HCT116 (cell line): ENCODE measurements around the gene PLEKHG5. TPM values are rescaled to one million over a fixed set of nuclear protein-coding genes. Genes with fewer than 3 reads are reported as not detected.
"Not testable (repeated sequence)": the region's sequence is repeated elsewhere in the genome, so short reads cannot be mapped to it uniquely, and the experiment has no call there.

ENCODE experiments used
- ATAC-seq: fragments of 200-7000 bp; cut with Tn5 transposase; 2 replicates; pipeline ENCODE4 v1.9.1; 2020; ENCODE audit warnings: mild to moderate bottlenecking, moderate library complexity
- BruUV-seq: library from RNA; stranded (reverse); fragments of 400-500 nt; replicated peaks from 2 replicates; lab custom pipeline; 2021; lab: Mats Ljungman, UMichigan
- CTCF ChIA-PET: fragments of 300-600 bp; sonication (Branson Sonifier 250); formaldehyde crosslinking; loops from one replicate; lab custom pipeline; 2021; ENCODE audit warnings: antibody characterized with exemption; lab: Charles Lee
- POLR2A ChIA-PET: fragments of 300-600, 350-600 bp; sonication (Branson Sonifier 250); formaldehyde crosslinking; loops from one replicate; lab custom pipeline; 2021; ENCODE audit warnings: antibody characterized with exemption; lab: Charles Lee
- RAD21 ChIA-PET, 2 experiments: fragments of 300-600 bp; sonication (Branson Sonifier 250); formaldehyde crosslinking; loops; one replicate each; lab custom pipeline; 2023; ENCODE audit warnings: low total read pairs in 2 of 2; ENCODE audit not compliant: uncharacterized antibody in 2 of 2, unreplicated experiment in 2 of 2, low non-redundant PET in 1 of 2; lab: Charles Lee
- DNase-seq: peaks from one replicate; pipeline ENCODE4 v3.0.0-alpha.2; 2010; ENCODE audit warnings: low read depth, low spot score
- H2AFZ ChIP-seq: fragments of 200-600 bp; shearing (Covaris generic), sonication (generic); 2 replicates; pipeline ENCODE4 v1.6.1; 2017; ENCODE audit warnings: low read depth, mixed run types, mixed read lengths, antibody characterized with exemption, low read length; ENCODE audit not compliant: poor library complexity, severe bottlenecking
- H3K27ac ChIP-seq: 2 replicates; pipeline ENCODE4 v1.5.1; 2012; ENCODE audit warnings: low read depth, low read length
- H3K27me3 ChIP-seq: fragments of 200-600 bp; sonication (generic); 2 replicates; pipeline ENCODE4 v1.6.1; 2016; ENCODE audit warnings: mixed run types, low read length, mixed read lengths; ENCODE audit not compliant: insufficient read depth
- H3K36me3 ChIP-seq, 2 experiments: fragments of 200-500 bp in 1 of 2; fragments of 200-600 bp in 1 of 2; sonication (Bioruptor generic) in 1 of 2; sonication (generic) in 1 of 2; 2 replicates each; pipeline versions ENCODE4 v1.5.1 to v1.6.1; 2014 to 2016; ENCODE audit warnings: low read length in 2 of 2, inconsistent platforms in 1 of 2, mixed read lengths in 1 of 2, mixed run types in 1 of 2; ENCODE audit not compliant: insufficient read depth in 2 of 2, control insufficient read depth in 1 of 2
- H3K4me1 ChIP-seq, 2 experiments: fragments of 200-600 bp in 1 of 2; sonication (generic) in 1 of 2; 2 replicates each; pipeline versions ENCODE4 v1.5.1 to v1.6.1; 2012 to 2017; ENCODE audit warnings: low read length in 2 of 2, inconsistent platforms in 1 of 2, mild to moderate bottlenecking in 1 of 2, mixed read lengths in 1 of 2, mixed run types in 1 of 2, moderate library complexity in 1 of 2; ENCODE audit not compliant: insufficient read depth in 2 of 2, control insufficient read depth in 1 of 2
- H3K4me2 ChIP-seq: fragments of 200-600 bp; sonication (generic); 2 replicates; pipeline ENCODE4 v1.6.1; 2017; ENCODE audit warnings: mixed run types, low read length, mixed read lengths
- H3K4me3 ChIP-seq, 2 experiments: fragments of 200-600 bp in 1 of 2; sonication (generic) in 1 of 2; replicated peaks in 1 of 2; 2 replicates each; pipeline ENCODE4 v1.5.1; 2011 to 2016; ENCODE audit warnings: low read length in 2 of 2, control low read depth in 1 of 2, low read depth in 1 of 2, mild to moderate bottlenecking in 1 of 2, mixed read lengths in 1 of 2, mixed run types in 1 of 2
- H3K79me2 ChIP-seq: fragments of 200-600 bp; sonication (generic); 2 replicates; pipeline ENCODE4 v1.6.1; 2017; ENCODE audit warnings: mild to moderate bottlenecking, mixed run types, low read length, moderate library complexity, mixed read lengths; ENCODE audit not compliant: insufficient read depth
- H3K9ac ChIP-seq: fragments of 200-600 bp; sonication (generic); 2 replicates; pipeline ENCODE4 v1.6.1; 2016; ENCODE audit warnings: low read length, mixed read lengths
- H3K9me2 ChIP-seq: fragments of 200-600 bp; sonication (generic), shearing (Covaris generic); 2 replicates; pipeline ENCODE4 v1.6.1; 2017; ENCODE audit warnings: mixed run types, mild to moderate bottlenecking, moderate library complexity; ENCODE audit not compliant: insufficient read depth
- H3K9me3 ChIP-seq, 2 experiments: fragments of 200-500 bp in 1 of 2; fragments of 200-600 bp in 1 of 2; sonication (Bioruptor generic) in 1 of 2; sonication (generic) in 1 of 2; 2 replicates each; pipeline ENCODE4 v1.6.1; 2014 to 2017; ENCODE audit warnings: low read length in 2 of 2, mixed read lengths in 2 of 2, inconsistent platforms in 1 of 2, low read depth in 1 of 2, mild to moderate bottlenecking in 1 of 2, mixed run types in 1 of 2, moderate library complexity in 1 of 2; ENCODE audit not compliant: control insufficient read depth in 1 of 2, insufficient read depth in 1 of 2
- H4K20me1 ChIP-seq: fragments of 200-600 bp; sonication (generic), shearing (Covaris generic); 2 replicates; pipeline ENCODE4 v1.6.1; 2017; ENCODE audit warnings: mixed run types, mild to moderate bottlenecking, moderate library complexity; ENCODE audit not compliant: insufficient read depth
- intact Hi-C: fragments of 100-400 bp; cut with micrococcal nuclease; formaldehyde crosslinking; loops from 2 replicates; pipeline ENCODE4 v1.10.0; 2022
- total RNA-seq: library from RNA; stranded (reverse); gene quantifications from one replicate; pipeline ENCODE4 v1.2.1, GENCODE V29; 2021; ENCODE audit not compliant: unreplicated experiment

Gene PLEKHG5
- total RNA-seq, 1 experiment from 2014 or later, result 33.0 TPM

GRCh38 chr1:6431645-6432579 lies 59.6 kb downstream of the PLEKHG5 start:
- BruUV-seq, result not testable (repeated sequence)

GRCh38 chr1:6429660-6430411 lies 61.6 kb downstream of the PLEKHG5 start:
- ATAC-seq, H3K9me2 ChIP-seq, H3K9ac ChIP-seq, RAD21 ChIA-PET, H3K36me3 ChIP-seq, H4K20me1 ChIP-seq, BruUV-seq, H3K4me2 ChIP-seq, H2AFZ ChIP-seq, intact Hi-C loops, H3K9me3 ChIP-seq, H3K27ac ChIP-seq, H3K27me3 ChIP-seq, H3K4me3 ChIP-seq, DNase-seq: not testable (repeated sequence)
- Histone ChIP-seq H3K79me2 (peaks cover 11% of the 10 kb centered on the region; the same call in 1 of the 2 replicates), H3K4me1 (peaks cover 29 to 43% of the 10 kb centered on the region in 2 experiments)
- ChIA-PET CTCF (interaction anchor here (0.7 to 1.8 kb wide), 4 partner anchors 8 to 61 kb away, joined by 3 to 7 read pairs (median 4); no protein-coding TSS in a partner anchor), POLR2A (interaction anchor here (1.3 kb wide), 1 partner anchor 10 kb away, joined by 3 read pairs; the partner anchor contains the start of gene HES2)

More at GRCh38 chr1:6431645-6432579, 59.6 kb downstream of the PLEKHG5 start:
- ATAC-seq, H3K9me2 ChIP-seq, H3K79me2 ChIP-seq, H3K27ac ChIP-seq, H3K4me2 ChIP-seq, H3K9ac ChIP-seq, H3K9me3 ChIP-seq, H2AFZ ChIP-seq, H3K27me3 ChIP-seq, DNase-seq, H3K36me3 ChIP-seq, intact Hi-C loops, H4K20me1 ChIP-seq, H3K4me3 ChIP-seq: not testable (repeated sequence)
- POLR2A ChIA-PET, result interaction anchor here (0.7 to 1.3 kb wide), 2 partner anchors 12 to 14 kb away, joined by 3 to 4 read pairs; partner anchors contain the start of gene HES2
- RAD21 ChIA-PET, result interaction anchor here in 1 of 2 experiments (1.2 kb wide), 1 partner anchor 9 kb away, joined by 3 read pairs; no protein-coding TSS in a partner anchor
- CTCF ChIA-PET, result interaction anchor here (0.7 kb wide), 1 partner anchor 227 kb away, joined by 4 read pairs; no protein-coding TSS in a partner anchor
- H3K4me1 ChIP-seq, result peaks cover 15 to 22% of the 10 kb centered on the region in 2 experiments

GRCh38 chr1:6428453-6428852 lies 63.0 kb downstream of the PLEKHG5 start:
- intact Hi-C loops, H3K4me3 ChIP-seq, H3K4me2 ChIP-seq, H3K27me3 ChIP-seq, H3K9me2 ChIP-seq, BruUV-seq, H4K20me1 ChIP-seq, H3K36me3 ChIP-seq, H2AFZ ChIP-seq, DNase-seq, H3K9me3 ChIP-seq, RAD21 ChIA-PET, H3K9ac ChIP-seq, ATAC-seq: not testable (repeated sequence)
- peaks cover 11% of the 10 kb centered on the region; the same call in 1 of the 2 replicates for H3K79me2 ChIP-seq
- H3K4me1 ChIP-seq, result peaks cover 36 to 56% of the 10 kb centered on the region in 2 experiments
- peak overlapping the region; percentile 81; the same call in 1 of the 2 replicates for H3K27ac ChIP-seq
- CTCF ChIA-PET, result interaction anchor here (1.2 to 2.7 kb wide), 3 partner anchors 10 to 20 kb away, joined by 3 to 19 read pairs (median 4); no protein-coding TSS in a partner anchor
- POLR2A ChIA-PET, result interaction anchor here (0.9 kb wide), 1 partner anchor 10 kb away, joined by 3 read pairs; no protein-coding TSS in a partner anchor
